Measurements from ENCODE around the gene F8. TPM values are rescaled to one million over a fixed set of nuclear protein-coding genes. Genes with fewer than 3 reads are reported as not detected.

F8 gene
- total and polyA plus RNA-seq, 10 of the 15 experiments (the other 5 are each of a cell fraction or from before 2014, with no cell fraction given), result 3.0 to 8.1 (median 5.1) TPM

DNA sequence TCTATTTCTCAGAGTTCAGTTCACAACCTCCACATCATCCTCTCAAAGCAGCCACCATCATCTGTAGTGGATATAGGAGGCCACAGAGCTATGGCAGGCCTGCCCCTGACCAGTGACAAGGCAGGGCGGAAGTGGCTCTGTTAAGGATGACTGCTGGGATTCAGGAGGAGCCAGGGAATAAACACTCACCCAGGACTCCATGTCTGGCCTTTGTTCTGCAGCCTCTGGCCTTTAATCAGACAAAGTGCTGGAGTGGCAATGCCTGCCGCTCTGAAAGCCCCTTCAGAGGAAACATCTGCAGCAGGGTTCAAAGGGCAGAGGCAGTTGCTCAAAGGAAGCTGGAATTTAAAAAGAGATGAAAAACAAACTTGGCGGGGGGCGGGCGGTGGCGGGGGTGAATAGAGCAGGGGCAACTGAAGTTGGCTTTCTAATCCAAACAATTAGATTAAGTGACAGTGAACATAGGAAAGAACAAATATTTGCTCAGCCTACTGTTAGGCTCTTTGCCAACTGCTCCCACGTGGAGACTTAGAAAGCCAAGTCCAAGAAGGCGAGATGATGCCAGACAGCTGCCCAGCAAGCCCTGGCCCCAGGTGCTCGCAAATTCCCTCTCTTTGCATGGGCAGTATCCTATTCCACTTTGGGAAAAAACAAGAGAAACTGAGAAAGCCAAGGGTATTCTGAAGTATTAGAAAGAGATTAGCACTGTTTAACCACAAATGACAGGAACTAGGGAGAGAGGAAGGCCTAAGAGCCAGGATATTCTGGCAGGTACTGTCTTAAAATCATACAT, 222.8 kb downstream of the F8 start (continued):
- no peak for TF ChIP-seq PAX8 (IDR thresholded peaks at IDR 0.05)
- TF ChIP-seq, protein P1, sequence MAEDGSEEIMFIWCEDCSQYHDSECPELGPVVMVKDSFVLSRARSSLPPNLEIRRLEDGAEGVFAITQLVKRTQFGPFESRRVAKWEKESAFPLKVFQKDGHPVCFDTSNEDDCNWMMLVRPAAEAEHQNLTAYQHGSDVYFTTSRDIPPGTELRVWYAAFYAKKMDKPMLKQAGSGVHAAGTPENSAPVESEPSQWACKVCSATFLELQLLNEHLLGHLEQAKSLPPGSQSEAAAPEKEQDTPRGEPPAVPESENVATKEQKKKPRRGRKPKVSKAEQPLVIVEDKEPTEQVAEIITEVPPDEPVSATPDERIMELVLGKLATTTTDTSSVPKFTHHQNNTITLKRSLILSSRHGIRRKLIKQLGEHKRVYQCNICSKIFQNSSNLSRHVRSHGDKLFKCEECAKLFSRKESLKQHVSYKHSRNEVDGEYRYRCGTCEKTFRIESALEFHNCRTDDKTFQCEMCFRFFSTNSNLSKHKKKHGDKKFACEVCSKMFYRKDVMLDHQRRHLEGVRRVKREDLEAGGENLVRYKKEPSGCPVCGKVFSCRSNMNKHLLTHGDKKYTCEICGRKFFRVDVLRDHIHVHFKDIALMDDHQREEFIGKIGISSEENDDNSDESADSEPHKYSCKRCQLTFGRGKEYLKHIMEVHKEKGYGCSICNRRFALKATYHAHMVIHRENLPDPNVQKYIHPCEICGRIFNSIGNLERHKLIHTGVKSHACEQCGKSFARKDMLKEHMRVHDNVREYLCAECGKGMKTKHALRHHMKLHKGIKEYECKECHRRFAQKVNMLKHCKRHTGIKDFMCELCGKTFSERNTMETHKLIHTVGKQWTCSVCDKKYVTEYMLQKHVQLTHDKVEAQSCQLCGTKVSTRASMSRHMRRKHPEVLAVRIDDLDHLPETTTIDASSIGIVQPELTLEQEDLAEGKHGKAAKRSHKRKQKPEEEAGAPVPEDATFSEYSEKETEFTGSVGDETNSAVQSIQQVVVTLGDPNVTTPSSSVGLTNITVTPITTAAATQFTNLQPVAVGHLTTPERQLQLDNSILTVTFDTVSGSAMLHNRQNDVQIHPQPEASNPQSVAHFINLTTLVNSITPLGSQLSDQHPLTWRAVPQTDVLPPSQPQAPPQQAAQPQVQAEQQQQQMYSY (CRISPR knock-in tag; IDR thresholded peaks at IDR 0.05), result no peak

DNA sequence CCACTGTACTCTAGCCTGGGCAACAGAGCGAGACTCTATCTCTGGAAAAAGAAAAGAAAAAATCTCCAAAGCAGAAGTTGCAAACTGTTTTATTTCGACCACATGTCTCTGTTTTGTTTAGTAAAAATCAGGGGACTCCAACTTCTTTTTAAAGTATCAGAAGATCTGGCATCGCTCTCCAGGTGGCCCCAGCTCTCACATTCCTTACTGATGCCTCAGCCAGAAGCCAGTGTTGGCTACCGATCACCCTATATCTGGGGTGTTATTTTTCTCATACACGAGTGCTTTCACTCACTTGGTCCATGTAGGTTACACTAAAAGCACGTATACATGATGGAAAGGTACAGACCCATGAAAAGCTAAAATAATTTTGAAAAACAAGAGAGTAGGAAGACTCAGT, 225.5 kb downstream of the F8 start:
- in situ Hi-C loops (cut with MboI), result no loop called here
- no peak overlapping the region for H2AFZ ChIP-seq (ENCODE audit: control insufficient read depth, low read depth, low read length)
- FAIRE-seq (no peak), ATAC-seq (no peak), DNase-seq (ENCODE audit: low read depth, low spot score) (no peak)
- no peaks in the 10 kb centered on the region for H3K27me3 ChIP-seq (replicated peaks in 1 of 2; ENCODE audit: control insufficient read depth in 2 of 2, insufficient read depth in 2 of 2, low read length in 1 of 2)
- no peak overlapping the region for H3K27ac ChIP-seq (ENCODE audit: control insufficient read depth, insufficient read depth)
- no peaks in the 10 kb centered on the region for H4K20me1 ChIP-seq (ENCODE audit: control insufficient read depth, insufficient read depth)
- ChIA-PET SMC1A (ENCODE audit: uncharacterized antibody, unreplicated experiment) (interaction anchor here (0.7 to 1.2 kb wide), 3 partner anchors 84 to 335 kb away, joined by 3 to 5 read pairs (median 3); no protein-coding TSS in a partner anchor), POLR2A (no interaction called here), CTCF (interaction anchor here (0.9 to 1.0 kb wide), 2 partner anchors 16 to 42 kb away, joined by 3 to 4 read pairs; no protein-coding TSS in a partner anchor), RAD21 (ENCODE audit: unreplicated experiment) (no interaction called here)
- H3K4me2 ChIP-seq (ENCODE audit: control insufficient read depth, insufficient read depth), result no peak overlapping the region
- no TSS peak for BruUV-seq (replicated peaks)
- intact Hi-C loops (cut with micrococcal nuclease; ENCODE audit: unreplicated experiment), result no loop called here
- no peak overlapping the region for H3K9ac ChIP-seq (ENCODE audit: control insufficient read depth, insufficient read depth, low read length)
- no peaks in the 10 kb centered on the region for H3K36me3 ChIP-seq (ENCODE audit: control insufficient read depth in 2 of 2, insufficient read depth in 2 of 2, low read length in 1 of 2)
- H3K4me3 ChIP-seq, result no peak overlapping the region
- no peaks in the 10 kb centered on the region for H3K4me1 ChIP-seq (ENCODE audit: control insufficient read depth, insufficient read depth, low read length)
- WGBS (ENCODE audit: insufficient coverage, insufficient replicate concordance, low lambda C conversion rate, missing lambda C conversion rate), result 14% methylated on average over 6 of the region's 6 CpGs
- no peaks in the 10 kb centered on the region for H3K9me3 ChIP-seq (replicated peaks; ENCODE audit: control insufficient read depth, insufficient read depth, low read length)
- no peaks in the 10 kb centered on the region for H3K79me2 ChIP-seq (ENCODE audit: control insufficient read depth, insufficient read depth, low read length)
- no peak for TF ChIP-seq YBX1 (IDR thresholded peaks at IDR 0.05)
- no peak for TF ChIP-seq CBX5 (IDR thresholded peaks at IDR 0.05; ENCODE audit: low read depth)
- TF ChIP-seq, protein P2, sequence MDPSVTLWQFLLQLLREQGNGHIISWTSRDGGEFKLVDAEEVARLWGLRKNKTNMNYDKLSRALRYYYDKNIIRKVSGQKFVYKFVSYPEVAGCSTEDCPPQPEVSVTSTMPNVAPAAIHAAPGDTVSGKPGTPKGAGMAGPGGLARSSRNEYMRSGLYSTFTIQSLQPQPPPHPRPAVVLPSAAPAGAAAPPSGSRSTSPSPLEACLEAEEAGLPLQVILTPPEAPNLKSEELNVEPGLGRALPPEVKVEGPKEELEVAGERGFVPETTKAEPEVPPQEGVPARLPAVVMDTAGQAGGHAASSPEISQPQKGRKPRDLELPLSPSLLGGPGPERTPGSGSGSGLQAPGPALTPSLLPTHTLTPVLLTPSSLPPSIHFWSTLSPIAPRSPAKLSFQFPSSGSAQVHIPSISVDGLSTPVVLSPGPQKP (IDR thresholded peaks at IDR 0.05; ENCODE audit: low read depth, low read length), result no peak
- no peak for TF ChIP-seq CBFB (IDR thresholded peaks at IDR 0.05; ENCODE audit: low read depth)
- no peak for TF ChIP-seq SMAD1 (IDR thresholded peaks at IDR 0.05; ENCODE audit: low read depth, partially characterized antibody)
- TF ChIP-seq, protein P3, sequence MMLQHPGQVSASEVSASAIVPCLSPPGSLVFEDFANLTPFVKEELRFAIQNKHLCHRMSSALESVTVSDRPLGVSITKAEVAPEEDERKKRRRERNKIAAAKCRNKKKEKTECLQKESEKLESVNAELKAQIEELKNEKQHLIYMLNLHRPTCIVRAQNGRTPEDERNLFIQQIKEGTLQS (IDR thresholded peaks at IDR 0.05; ENCODE audit: borderline replicate concordance, extremely low read depth, low read depth, low read length), result no peak
- no peak for TF ChIP-seq BHLHE40 (IDR thresholded peaks at IDR 0.05; ENCODE audit: borderline replicate concordance in 1 of 2, low read depth in 2 of 2, low read length in 1 of 2)
- TF ChIP-seq, protein P4, sequence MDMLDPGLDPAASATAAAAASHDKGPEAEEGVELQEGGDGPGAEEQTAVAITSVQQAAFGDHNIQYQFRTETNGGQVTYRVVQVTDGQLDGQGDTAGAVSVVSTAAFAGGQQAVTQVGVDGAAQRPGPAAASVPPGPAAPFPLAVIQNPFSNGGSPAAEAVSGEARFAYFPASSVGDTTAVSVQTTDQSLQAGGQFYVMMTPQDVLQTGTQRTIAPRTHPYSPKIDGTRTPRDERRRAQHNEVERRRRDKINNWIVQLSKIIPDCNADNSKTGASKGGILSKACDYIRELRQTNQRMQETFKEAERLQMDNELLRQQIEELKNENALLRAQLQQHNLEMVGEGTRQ (IDR thresholded peaks at IDR 0.05; ENCODE audit: borderline replicate concordance, low read depth, low read length), result no peak
- TF ChIP-seq, protein P5, sequence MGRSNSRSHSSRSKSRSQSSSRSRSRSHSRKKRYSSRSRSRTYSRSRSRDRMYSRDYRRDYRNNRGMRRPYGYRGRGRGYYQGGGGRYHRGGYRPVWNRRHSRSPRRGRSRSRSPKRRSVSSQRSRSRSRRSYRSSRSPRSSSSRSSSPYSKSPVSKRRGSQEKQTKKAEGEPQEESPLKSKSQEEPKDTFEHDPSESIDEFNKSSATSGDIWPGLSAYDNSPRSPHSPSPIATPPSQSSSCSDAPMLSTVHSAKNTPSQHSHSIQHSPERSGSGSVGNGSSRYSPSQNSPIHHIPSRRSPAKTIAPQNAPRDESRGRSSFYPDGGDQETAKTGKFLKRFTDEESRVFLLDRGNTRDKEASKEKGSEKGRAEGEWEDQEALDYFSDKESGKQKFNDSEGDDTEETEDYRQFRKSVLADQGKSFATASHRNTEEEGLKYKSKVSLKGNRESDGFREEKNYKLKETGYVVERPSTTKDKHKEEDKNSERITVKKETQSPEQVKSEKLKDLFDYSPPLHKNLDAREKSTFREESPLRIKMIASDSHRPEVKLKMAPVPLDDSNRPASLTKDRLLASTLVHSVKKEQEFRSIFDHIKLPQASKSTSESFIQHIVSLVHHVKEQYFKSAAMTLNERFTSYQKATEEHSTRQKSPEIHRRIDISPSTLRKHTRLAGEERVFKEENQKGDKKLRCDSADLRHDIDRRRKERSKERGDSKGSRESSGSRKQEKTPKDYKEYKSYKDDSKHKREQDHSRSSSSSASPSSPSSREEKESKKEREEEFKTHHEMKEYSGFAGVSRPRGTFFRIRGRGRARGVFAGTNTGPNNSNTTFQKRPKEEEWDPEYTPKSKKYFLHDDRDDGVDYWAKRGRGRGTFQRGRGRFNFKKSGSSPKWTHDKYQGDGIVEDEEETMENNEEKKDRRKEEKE (IDR thresholded peaks at IDR 0.05), result no peak
- no peak for TF ChIP-seq NR2C1 (IDR thresholded peaks at IDR 0.05)
